ENCODE data around the gene SERPINE2. TPM values are rescaled to one million over a fixed set of nuclear protein-coding genes. Genes with fewer than 3 reads are reported as not detected.

The SERPINE2 gene
- total and polyA plus RNA-seq, 9 donors, result 42.5 to 264 (median 101) TPM

DNA sequence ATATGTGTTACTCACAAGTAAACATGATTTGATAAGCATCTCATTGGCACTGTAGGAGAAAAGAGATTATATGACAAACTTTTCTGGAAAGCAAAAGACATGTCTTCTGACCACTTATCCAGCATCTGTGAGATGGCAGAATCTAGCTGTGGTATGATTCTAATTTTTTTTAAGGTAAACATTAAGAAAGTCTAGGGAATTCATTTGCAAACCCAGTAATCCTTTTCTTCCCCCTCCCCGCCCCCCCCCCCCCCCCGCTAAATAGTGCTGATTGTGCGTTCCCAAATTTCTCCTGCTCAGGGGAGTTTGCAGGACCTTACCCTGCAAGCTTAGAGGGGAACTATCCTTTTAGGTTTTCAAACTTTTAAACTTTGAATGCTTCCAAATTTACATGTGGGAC lies 69.8 kb downstream of the SERPINE2 start:
- H3K36me3 ChIP-seq, result no peaks in the 10 kb centered on the region
- DNase-seq, result no peak
- TF ChIP-seq, protein P1, sequence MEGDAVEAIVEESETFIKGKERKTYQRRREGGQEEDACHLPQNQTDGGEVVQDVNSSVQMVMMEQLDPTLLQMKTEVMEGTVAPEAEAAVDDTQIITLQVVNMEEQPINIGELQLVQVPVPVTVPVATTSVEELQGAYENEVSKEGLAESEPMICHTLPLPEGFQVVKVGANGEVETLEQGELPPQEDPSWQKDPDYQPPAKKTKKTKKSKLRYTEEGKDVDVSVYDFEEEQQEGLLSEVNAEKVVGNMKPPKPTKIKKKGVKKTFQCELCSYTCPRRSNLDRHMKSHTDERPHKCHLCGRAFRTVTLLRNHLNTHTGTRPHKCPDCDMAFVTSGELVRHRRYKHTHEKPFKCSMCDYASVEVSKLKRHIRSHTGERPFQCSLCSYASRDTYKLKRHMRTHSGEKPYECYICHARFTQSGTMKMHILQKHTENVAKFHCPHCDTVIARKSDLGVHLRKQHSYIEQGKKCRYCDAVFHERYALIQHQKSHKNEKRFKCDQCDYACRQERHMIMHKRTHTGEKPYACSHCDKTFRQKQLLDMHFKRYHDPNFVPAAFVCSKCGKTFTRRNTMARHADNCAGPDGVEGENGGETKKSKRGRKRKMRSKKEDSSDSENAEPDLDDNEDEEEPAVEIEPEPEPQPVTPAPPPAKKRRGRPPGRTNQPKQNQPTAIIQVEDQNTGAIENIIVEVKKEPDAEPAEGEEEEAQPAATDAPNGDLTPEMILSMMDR (IDR thresholded peaks at IDR 0.05), result no peak
- no peak for TF ChIP-seq POLR2A (IDR thresholded peaks at IDR 0.05)
- TF ChIP-seq EP300 (IDR thresholded peaks at IDR 0.05), result no peak
- H3K4me3 ChIP-seq, result no peak overlapping the region
- no peaks in the 10 kb centered on the region for H3K4me1 ChIP-seq (ENCODE audit: insufficient read depth)
- H3K27me3 ChIP-seq, result no peaks in the 10 kb centered on the region
- H3K27ac ChIP-seq, result no peak overlapping the region
- H3K9me3 ChIP-seq, result no peaks in the 10 kb centered on the region
- 21 to 32% (median 32%) methylated on average over 3 of the region's 3 CpGs for WGBS, 3 donors
- intact Hi-C loops (cut with DNase I), result no loop called here

DNA sequence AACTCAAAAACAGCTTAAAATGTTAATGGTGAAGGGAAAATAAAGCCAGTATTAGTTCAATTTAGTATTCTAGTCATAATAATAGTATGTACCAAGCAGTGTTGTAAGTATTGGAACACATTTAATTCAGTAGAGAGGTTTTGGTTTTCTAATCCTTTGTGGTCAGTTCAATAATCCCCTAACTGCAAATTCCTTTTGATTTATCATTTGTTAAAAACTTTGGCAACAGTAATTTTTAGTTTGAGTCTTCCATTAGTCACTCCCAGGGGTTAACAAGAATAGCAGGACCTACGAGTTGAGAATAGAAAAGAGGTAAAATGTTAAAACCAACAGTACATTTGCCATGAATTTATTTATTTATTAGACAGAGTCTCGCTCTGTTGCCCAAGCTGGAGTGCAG lies 71.1 kb downstream of the SERPINE2 start:
- Histone ChIP-seq H3K4me1 (ENCODE audit: insufficient read depth) (no peaks in the 10 kb centered on the region), H3K27me3 (no peaks in the 10 kb centered on the region), H3K36me3 (no peaks in the 10 kb centered on the region), H3K4me3 (no peak overlapping the region), H3K9me3 (no peaks in the 10 kb centered on the region), H3K27ac (no peak overlapping the region)
- 78 to 87% (median 84%) methylated on average over 2 of the region's 2 CpGs for WGBS, 3 donors
- no peak for TF ChIP-seq POLR2A (IDR thresholded peaks at IDR 0.05)
- TF ChIP-seq, protein P1 (IDR thresholded peaks at IDR 0.05), result no peak
- TF ChIP-seq EP300 (IDR thresholded peaks at IDR 0.05), result no peak
- DNase-seq, result no peak
- intact Hi-C loops (cut with DNase I), result no loop called here

- H3K4me3 ChIP-seq, result no peak overlapping the region
- H3K9me3 ChIP-seq, result no peaks in the 10 kb centered on the region
- peaks cover 15% of the 10 kb centered on the region for H3K4me1 ChIP-seq (ENCODE audit: insufficient read depth)
- H3K27ac ChIP-seq, result no peak overlapping the region
- H3K36me3 ChIP-seq, result no peaks in the 10 kb centered on the region
- WGBS, 3 donors, result 32 to 45% (median 37%) methylated on average over 5 of the region's 5 CpGs
- TF ChIP-seq, protein P1 (IDR thresholded peaks at IDR 0.05), result no peak
- no peak for TF ChIP-seq EP300 (IDR thresholded peaks at IDR 0.05)
- intact Hi-C loops (cut with DNase I), result loop anchor here in 1 of 4 donors (10.0 kb wide), 1 partner anchor 1305 kb away; the partner anchor contains the start of gene FARSB
- no peak for DNase-seq
- no peaks in the 10 kb centered on the region for H3K27me3 ChIP-seq
These were observed 79.4 kb downstream of the SERPINE2 start for GRCh38 chr2:223959688-223960087.

DNA sequence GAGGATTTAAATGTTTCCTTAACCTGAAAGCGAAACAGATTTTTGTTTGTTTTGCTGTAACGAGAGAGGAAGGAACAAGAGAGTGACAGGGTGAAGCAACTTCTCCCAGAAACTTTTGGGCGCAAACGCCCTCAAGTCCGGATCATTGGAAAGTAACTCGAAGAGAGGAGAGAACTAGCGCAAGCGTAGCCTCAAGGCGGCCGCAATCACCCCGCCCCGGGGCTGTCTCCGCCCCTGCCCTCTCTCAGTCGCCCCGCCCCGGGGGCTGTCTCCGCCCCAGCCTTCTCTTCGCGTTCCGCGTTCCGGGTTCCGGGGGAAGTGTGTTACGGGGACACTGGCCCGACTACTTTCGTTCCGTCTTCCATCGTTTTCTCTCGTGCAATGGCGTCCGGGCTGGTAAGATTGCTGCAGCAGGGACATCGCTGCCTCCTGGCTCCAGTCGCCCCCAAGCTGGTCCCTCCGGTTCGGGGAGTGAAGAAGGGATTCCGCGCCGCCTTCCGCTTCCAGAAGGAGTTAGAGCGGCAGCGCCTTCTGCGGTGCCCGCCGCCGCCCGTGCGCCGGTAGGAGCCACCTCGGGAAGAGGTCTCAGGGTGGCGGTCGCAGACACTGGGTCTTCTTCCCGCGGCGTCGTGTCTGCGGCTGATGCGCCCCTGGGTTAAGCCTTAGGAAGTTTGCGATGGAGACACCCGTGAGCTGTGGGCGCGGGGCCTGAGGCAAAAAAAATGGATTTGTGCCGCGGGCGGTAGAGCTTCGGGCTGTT lies 81.8 kb downstream of the SERPINE2 start, which contains the start of gene MRPL44:
Gene MRPL44 (plus strand): TSS at position 372 of the 760 bp plus-strand sequence. CDS start 10 bp downstream, at position 382.
- DNase-seq, result peak; percentile 95 to 99 (median 97)
- H3K27ac ChIP-seq, result peak within 1 kb of the TSS; percentile 37 to 51
- 0 to 1% (median 1%) methylated on average over 59 to 65 of the region's 65 CpGs for WGBS, 3 donors
- peaks cover 13% of the 10 kb centered on the region for H3K4me1 ChIP-seq (ENCODE audit: insufficient read depth)
- H3K9me3 ChIP-seq, result no peaks in the 10 kb centered on the region
- intact Hi-C loops (cut with DNase I), result loop anchor here in 1 of 4 donors (10.0 kb wide), 1 partner anchor 1302 kb away; the partner anchor contains the start of gene FARSB
- H3K4me3 ChIP-seq, result peak within 1 kb of the TSS; percentile 67
- TF ChIP-seq EP300 (IDR thresholded peaks at IDR 0.05) (no peak), POLR2A (IDR thresholded peaks at IDR 0.05) (peak; percentile 51)
- TF ChIP-seq, protein P1 (IDR thresholded peaks at IDR 0.05), result peak in 1 of 3 donors; percentile 36
- H3K36me3 ChIP-seq, result no peaks in the 10 kb centered on the region
- H3K27me3 ChIP-seq, result no peaks in the 10 kb centered on the region

Data from ovary (tissue), 9 donors.